Measurements from ENCODE around the gene FOXA2. TPM values are rescaled to one million over a fixed set of nuclear protein-coding genes. Genes with fewer than 3 reads are reported as not detected.

Gene FOXA2
- 12.1 to 20.9 TPM (median 18.2 TPM) in 5 replicates for total RNA-seq (2022; extraction: Qiagen RNA extraction; ENCODE audit: low read depth)

GRCh38 chr20:22584522-22584921 is at the start of gene FOXA2:
Gene FOXA2 (minus strand): TSS chr20:22584572. CDS start chr20:22584278, 294 bp downstream.

